ENCODE data around the gene HERC2. TPM values are rescaled to one million over a fixed set of nuclear protein-coding genes. Genes with fewer than 3 reads are reported as not detected.

Gene HERC2
- total and polyA plus RNA-seq, 2 donors (not counting 3 experiments of a cell fraction or from before 2014, with no cell fraction given): 46.1 to 83.9 TPM

GRCh38 chr15:28107111-28107903 is 214.7 kb downstream of the HERC2 start:
- no peaks in the 10 kb centered on the region for H3K27me3 ChIP-seq (ENCODE audit: control insufficient read depth in 2 of 2, insufficient read depth in 2 of 2, low read length in 2 of 2)
- peak overlapping the region; percentile 69 for H2AFZ ChIP-seq (ENCODE audit: low read depth, low read length)
- no peaks in the 10 kb centered on the region for H3K79me2 ChIP-seq (ENCODE audit: control insufficient read depth, insufficient read depth, low read length)
- FAIRE-seq (peak; percentile 8), DNase-seq (ENCODE audit: low read depth, low spot score) (peak; percentile 25)
- ChIA-PET POLR2A (no interaction called here), CTCF (interaction anchor here (1.2 to 4.8 kb wide), 2 partner anchors 11 to 19 kb away, joined by 5 to 35 read pairs; no protein-coding TSS in a partner anchor)
- no peak overlapping the region for H3K27ac ChIP-seq (ENCODE audit: insufficient read depth, low read depth, low read length)
- H3K4me3 ChIP-seq (replicated peaks in 1 of 3; ENCODE audit: insufficient read depth in 1 of 3, low read depth in 1 of 3, low read length in 3 of 3): peak overlapping the region; percentile 45 to 59 (median 57)
- peaks cover 10% of the 10 kb centered on the region for H3K4me1 ChIP-seq (ENCODE audit: control insufficient read depth, extremely low read depth, insufficient read depth, low read length)
- H3K9me1 ChIP-seq (replicated peaks; ENCODE audit: control insufficient read depth, extremely low read depth, insufficient read depth, low read length): no peaks in the 10 kb centered on the region
- peak overlapping the region; percentile 83 for H3K4me2 ChIP-seq (ENCODE audit: insufficient read depth, low read length)
- TF ChIP-seq POLR2A (IDR thresholded peaks at IDR 0.05; ENCODE audit: low read depth, low read length) (no peak), GATA2 (IDR thresholded peaks at IDR 0.05; ENCODE audit: insufficient read depth, insufficient read length, low read depth, low read length) (no peak), MAX (IDR thresholded peaks at IDR 0.05; ENCODE audit: insufficient read depth, insufficient read length) (no peak), FOS (IDR thresholded peaks at IDR 0.05; ENCODE audit: borderline replicate concordance, insufficient read depth, low read length) (no peak), EZH2 (IDR thresholded peaks at IDR 0.05; ENCODE audit: borderline replicate concordance, low read depth, low read length, severe bottlenecking) (no peak), CTCF (IDR thresholded peaks at IDR 0.05; ENCODE audit: extremely low read depth in 1 of 2, insufficient read depth in 1 of 2, low read depth in 1 of 2, low read length in 2 of 2) (no peak), MYC (IDR thresholded peaks at IDR 0.05; ENCODE audit: low read depth, low read length) (no peak), POLR2AphosphoS5 (IDR thresholded peaks at IDR 0.05; ENCODE audit: insufficient read depth, low read depth, low read length) (no peak), JUN (IDR thresholded peaks at IDR 0.05; ENCODE audit: borderline replicate concordance, insufficient read depth, insufficient read length, low read depth) (no peak)
- H3K36me3 ChIP-seq (ENCODE audit: control insufficient read depth in 2 of 2, extremely low read depth in 1 of 2, insufficient read depth in 2 of 2, low read length in 2 of 2): peaks cover 6 to 8% of the 10 kb centered on the region in 2 experiments
- H3K9me3 ChIP-seq (replicated peaks; ENCODE audit: control insufficient read depth, insufficient read depth, low read length): no peaks in the 10 kb centered on the region
- BruUV-seq (replicated peaks): no TSS peak
- no peak overlapping the region for H3K9ac ChIP-seq (replicated peaks; ENCODE audit: extremely low read depth, insufficient read depth, low read length)
- H4K20me1 ChIP-seq (replicated peaks; ENCODE audit: control insufficient read depth, extremely low read depth, insufficient read depth, low read length): no peaks in the 10 kb centered on the region
- dilution Hi-C loops (cut with MboI; ENCODE audit: extremely low pct_ligation_motif_present, low sequenced_read_pairs) (no loop called here), intact Hi-C loops (cut with micrococcal nuclease) (no loop called here)
